ENCODE measurements around the gene ITFG1.

DNA sequence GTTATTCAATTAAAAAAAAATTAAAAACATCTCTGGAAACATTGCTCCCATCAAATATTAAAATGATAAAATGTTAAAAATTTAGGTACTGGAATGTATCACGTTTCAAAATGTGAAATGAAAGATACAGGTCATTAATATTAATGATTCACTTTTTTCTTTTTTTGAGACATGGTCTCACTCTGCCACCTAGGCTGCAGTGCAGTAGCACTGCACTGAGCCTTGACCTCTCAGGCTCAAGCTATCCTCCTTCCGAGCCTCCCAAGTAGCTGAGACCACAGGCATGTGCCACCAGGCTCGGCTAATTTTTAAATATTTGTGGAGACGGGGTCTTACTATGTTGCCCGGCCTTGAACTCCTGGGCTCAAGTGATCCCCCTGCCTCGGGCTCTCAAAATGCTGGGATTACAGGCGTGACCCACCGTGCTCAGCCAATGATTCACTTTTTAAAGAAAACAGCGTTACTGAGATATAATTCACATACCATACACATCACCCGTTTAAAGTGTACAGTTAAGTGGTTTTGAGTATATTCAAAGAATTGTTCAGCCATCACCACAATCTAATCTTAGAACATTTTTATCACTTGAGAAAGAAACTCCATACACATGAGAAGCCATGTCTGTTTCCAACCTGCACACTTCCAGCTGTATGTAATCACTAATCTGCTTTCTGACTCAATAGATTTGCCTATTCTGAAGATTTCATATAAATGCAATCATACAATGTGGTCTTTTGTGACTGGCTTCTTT, 298.0 kb downstream of the ITFG1 start:
- TF ChIP-seq, protein P1, sequence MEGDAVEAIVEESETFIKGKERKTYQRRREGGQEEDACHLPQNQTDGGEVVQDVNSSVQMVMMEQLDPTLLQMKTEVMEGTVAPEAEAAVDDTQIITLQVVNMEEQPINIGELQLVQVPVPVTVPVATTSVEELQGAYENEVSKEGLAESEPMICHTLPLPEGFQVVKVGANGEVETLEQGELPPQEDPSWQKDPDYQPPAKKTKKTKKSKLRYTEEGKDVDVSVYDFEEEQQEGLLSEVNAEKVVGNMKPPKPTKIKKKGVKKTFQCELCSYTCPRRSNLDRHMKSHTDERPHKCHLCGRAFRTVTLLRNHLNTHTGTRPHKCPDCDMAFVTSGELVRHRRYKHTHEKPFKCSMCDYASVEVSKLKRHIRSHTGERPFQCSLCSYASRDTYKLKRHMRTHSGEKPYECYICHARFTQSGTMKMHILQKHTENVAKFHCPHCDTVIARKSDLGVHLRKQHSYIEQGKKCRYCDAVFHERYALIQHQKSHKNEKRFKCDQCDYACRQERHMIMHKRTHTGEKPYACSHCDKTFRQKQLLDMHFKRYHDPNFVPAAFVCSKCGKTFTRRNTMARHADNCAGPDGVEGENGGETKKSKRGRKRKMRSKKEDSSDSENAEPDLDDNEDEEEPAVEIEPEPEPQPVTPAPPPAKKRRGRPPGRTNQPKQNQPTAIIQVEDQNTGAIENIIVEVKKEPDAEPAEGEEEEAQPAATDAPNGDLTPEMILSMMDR (IDR thresholded peaks at IDR 0.05): no peak
- TF ChIP-seq POLR2AphosphoS5 (IDR thresholded peaks at IDR 0.05): no peak
